GM19043 (cell line): ENCODE measurements around the gene SPRR1A.
A peak's percentile ranks its signal among the peaks of the same experiment; 100 is the strongest.

Source experiments
- ATAC-seq: cut with Tn5 transposase; IDR thresholded peaks from one replicate; pipeline ENCODE4 v1.9.1; 2021; ENCODE audit warnings: low read depth; ENCODE audit not compliant: unreplicated experiment

The SPRR1A gene, protein sequence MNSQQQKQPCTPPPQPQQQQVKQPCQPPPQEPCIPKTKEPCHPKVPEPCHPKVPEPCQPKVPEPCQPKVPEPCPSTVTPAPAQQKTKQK

GRCh38 chr1:152983743-152984142 lies at the start of gene SPRR1A:
SPRR1A (plus strand) TSS chr1:152984081; CDS start chr1:152985231, 1,150 bp downstream.
- ATAC-seq = no peak

- no peak for ATAC-seq
Observed at GRCh38 chr1:152940614-152941013, 43.3 kb upstream of the SPRR1A start.

DNA sequence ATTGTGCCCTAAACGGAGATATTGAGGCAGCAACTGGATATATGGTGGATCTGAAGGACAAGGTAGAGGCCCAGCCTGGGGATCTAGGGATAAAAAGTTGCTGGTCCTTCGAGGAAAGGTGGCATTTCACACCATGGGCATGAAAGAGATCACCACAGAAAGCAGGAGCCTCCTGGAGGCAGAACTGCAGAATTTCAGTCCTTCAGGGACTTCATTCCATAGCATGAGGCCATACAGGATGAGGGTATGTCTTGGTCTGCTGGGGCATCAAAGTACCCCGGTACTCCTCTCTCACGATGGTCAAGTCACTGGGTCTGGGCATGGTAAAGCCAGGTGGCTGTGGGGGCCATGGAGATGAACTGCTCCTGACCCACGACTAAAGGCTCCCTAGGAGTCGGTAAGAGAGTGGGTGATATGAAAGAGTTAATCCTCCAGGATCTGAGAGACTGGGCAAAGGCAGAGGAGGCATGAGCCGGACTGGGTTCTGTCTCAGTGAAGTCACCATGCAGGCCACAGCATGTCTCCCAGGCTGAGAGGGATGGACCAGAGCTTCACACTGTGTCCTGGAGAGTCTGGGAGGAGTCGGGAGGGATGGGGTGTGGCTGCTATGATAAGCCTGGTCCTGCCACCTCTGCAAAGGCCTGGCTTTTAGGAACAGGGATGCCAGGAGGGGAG lies 42.7 kb upstream of the SPRR1A start:
- no peak for ATAC-seq

DNA sequence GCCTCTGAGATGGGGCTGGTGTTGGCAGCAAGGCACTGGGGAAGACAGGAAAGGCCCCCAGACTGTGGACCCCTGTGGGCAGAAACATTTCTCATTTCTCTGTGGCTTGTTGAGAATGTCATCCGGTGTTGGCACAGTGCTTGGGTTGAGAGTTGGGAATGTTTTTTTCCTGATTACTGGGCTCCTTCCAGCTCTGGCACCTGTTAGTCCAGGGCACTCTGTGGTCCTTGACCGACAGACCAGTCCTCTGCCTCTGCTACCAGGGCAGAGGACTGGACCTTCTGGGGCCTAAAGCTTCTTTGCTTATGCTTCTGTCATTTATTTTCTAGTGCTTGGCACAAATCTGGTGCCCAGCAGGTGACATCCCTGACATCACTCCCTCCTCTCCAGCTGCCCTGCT lies 41.7 kb upstream of the SPRR1A start:
- no peak for ATAC-seq

DNA sequence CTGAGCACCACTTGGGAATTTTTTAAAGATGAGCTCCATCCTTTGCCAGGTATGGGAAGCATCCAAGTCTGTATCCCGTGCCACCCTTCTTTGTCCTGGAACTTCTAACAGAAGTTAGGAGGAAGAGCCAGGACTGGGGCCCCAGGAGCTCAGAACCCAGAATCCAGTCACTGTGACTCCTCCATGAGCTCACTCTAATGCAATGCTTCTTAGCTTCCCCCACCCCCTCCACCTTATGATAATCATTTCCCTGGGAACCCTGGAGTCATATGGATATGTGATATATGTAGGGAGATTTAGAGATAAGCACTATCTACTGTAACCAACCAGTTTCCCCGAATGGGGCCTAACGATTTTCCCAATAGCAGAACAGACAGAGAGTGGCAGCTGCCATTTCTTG lies 37.6 kb upstream of the SPRR1A start:
- no peak for ATAC-seq

DNA sequence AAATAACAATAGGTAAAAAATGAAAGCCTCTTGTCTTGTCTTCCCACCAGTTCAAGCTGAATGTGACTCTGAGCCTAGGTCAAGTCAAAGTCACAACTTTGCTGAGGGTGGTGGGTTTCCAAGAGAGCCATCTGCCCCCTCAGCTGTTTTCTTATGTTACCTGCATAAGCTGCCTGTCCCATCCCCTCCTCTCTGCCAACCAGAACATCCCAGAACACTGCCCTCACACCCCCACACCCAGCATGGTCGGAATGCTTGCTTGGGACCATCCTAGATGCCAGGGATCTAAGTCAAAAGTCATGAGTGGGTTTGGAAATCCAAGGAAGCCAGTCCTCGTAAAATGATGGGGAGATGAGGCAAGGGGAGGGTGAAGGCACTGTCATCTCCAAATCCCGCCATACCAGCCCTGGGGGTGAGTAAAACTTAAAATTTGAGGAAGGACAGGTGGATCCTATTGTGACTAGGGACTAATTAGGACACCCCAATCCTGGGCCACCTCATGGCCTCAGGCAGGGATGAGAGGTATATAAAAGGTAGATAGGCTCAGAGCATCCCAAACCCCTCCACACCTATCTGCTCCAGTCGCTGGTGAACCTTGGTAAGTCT lies 37.1 kb upstream of the SPRR1A start, which contains the start of gene SPRR5:
TSS of gene SPRR5 (plus strand) at position 556 of the 606 bp plus-strand sequence. CDS start 1,349 bp downstream, outside the sequence.
- no peak for ATAC-seq

- no peak for ATAC-seq
Observed at GRCh38 chr1:152951711-152952110, 32.2 kb upstream of the SPRR1A start.

- ATAC-seq = no peak
Observed at GRCh38 chr1:152953761-152954160, 30.1 kb upstream of the SPRR1A start.

GRCh38 chr1:152954436-152954835 lies 29.4 kb upstream of the SPRR1A start:
- no peak for ATAC-seq

GRCh38 chr1:152957561-152957960 lies 26.3 kb upstream of the SPRR1A start:
- no peak for ATAC-seq

GRCh38 chr1:152959273-152959672 lies 24.6 kb upstream of the SPRR1A start:
- ATAC-seq = no peak

DNA sequence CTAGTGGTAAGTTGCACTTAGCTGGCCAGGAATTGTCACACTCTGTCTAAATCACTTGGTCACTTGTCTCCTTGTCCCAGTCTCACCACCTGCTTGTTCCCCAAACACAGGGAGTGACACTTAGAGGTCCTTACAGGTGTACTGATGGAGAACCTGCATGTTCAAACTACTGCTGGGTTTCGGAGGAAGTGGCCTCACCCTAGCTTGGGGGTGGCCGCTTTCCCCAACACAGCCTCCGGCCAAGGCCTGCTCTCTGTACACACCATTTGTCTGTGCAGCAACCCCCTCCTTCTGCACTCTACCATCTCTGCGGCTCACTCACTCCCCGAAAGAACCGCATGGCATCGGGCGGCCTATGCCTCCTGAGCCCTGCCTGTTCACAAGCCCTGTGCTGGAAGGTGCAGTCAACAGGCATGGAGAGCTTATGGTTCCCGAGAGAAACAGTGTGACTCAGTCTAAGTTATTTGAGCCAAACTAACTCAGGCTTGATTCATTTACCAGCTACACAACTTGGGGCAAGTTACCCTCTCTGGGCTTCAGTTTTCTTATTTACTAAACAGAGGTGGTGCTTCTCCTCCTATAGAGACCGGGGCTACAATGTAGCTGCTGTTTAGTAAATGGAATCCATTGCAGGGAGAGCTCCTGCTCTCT lies 24.0 kb upstream of the SPRR1A start:
- no peak for ATAC-seq

DNA sequence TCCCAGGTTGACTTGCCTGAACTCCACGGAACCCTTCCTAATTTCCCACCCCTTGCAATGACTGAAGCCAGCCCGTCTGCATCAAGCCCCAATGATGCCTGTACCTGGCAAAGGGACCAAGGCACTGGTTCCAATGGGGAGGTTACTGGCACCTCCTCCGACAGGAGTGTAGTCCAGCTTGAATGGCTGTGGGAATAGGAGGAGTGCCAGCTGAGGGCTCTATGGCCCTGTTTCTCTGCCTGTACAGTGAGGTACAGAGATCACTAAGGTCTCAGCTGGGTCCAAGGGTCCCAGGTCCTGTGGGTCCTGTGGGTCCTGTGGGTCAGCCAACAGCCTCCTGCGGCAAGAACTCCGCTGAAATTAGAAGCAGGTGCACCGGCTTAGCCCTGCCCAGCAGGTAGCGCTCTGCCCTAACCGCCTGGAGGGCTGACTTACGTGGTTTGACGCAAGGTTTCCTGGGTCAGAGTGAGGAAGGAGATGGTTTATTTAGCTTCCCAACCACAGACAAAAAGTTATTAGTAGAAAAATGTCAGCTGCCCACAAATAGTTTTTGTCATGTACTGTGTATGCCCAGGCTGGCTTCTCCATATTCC lies 23.3 kb upstream of the SPRR1A start:
- no peak for ATAC-seq

DNA sequence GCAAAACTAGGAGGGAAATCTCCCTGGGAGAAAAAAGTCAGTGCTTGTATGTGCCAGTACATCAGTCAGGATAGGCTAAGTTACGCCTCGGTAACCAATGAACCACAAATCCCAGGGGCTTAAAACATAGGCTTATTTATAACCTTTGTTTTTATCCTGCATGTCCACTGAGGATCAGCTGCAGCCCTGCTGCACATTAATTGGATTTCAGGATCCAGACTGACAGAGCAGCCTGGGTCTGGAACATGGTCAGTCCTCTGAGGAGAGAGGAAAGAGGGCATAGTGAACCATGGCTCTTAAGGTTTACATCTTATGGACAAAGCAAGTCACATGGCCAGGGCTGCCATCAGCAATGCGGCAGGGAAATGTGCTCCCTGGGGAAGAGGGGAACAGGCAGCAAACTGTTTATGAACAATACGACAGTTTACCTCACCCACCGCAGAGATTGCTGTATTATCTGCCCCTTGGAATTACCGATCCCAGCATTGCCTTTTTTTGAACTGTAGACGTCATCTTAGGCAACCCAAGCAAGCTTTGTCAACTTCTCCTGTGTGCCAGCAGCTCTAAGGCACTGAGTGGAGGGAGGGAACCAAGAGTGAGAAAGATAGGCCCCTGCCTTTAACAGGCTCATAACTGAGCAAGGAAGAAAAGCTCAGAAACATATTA lies 22.5 kb upstream of the SPRR1A start:
- ATAC-seq = no peak

DNA sequence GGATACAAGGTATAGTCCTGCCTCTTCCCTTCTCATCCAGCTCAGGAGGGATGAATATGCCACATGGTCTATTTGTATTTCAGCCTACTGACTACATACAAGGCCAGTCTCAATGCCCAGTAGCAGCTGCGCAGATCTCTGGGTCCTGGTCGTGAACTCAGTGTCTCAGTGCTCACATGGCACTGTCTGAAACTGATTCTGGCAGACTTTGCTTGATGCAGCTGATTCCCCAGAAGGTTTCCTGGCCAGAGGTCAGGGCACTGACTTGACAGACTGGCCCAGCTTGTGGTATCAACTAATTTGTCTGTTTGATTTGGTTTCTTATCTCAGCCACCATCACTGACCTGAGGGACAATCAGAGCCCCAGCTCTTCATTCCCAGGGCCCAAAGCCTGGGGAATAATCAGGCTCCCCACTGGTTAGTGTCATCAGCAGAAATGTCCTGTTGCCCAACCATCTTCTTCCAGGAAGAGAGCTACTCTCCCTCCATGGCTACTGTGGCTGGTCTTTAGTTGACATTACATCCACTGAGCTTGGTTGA lies 20.9 kb upstream of the SPRR1A start:
- no peak for ATAC-seq

- ATAC-seq = no peak
Observed at GRCh38 chr1:152964536-152964935, 19.3 kb upstream of the SPRR1A start.

GRCh38 chr1:152965853-152966252 lies 18.0 kb upstream of the SPRR1A start:
- no peak for ATAC-seq

DNA sequence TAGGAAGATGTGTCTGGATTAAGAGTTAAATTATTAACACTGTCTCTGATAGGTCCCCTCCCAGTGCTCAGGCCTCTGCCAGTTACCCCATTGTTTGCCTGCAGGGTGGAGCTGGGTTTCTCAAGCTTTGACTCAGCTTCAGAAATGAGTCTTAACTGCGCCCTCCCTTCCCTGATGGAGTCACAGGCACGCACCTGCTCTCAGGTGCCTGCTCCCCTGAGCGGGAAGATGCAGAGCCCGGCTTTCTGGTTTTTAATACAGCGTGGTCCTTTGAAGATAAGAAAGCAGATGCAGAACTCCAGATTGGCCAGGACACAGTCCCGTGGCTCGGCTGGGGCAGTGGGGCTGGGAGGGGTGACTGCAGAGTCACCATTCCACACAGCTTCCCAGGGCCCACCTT lies 16.7 kb upstream of the SPRR1A start:
- no peak for ATAC-seq

DNA sequence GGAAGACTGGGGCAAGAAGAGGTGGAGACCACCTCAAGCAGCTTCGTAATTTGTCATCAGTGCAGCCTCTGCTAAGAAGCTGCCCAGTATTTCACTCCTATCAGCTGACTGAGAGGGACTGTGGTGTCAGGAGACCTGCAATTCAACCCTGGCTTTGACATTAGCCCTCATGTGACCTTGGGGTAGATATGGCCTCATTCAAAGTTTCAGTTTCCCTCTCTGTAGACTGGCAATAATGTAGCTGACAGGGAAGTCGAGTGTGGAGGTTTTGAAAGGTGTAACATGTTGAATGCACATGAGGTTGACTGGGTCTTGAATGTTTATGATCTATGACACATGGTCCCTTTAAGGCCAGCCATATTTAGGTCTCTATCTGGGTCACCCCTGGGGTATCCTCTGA lies 15.6 kb upstream of the SPRR1A start:
- peak; percentile 68 for ATAC-seq

DNA sequence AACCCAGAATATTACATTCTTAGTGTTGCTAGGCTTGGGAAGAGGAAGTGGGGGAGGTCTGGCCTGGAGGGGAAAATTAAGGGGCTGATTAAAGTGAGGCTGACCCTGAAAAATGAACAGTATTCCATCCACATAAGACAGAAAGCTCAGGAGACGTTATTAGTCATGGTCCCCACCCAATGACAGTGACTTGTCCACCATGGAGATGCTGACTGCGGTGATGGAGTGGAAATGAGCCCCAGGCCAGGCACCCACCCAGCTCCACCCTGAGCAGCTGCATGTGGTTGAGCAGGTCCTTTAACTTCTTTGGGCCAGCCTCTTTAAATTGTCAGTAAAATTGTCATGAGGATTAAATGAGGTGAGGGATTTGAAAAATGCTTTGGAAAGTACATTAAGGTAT lies 14.8 kb upstream of the SPRR1A start:
- ATAC-seq = no peak
